ENCODE results near the gene EPHA8.

EPHA8 gene

DNA sequence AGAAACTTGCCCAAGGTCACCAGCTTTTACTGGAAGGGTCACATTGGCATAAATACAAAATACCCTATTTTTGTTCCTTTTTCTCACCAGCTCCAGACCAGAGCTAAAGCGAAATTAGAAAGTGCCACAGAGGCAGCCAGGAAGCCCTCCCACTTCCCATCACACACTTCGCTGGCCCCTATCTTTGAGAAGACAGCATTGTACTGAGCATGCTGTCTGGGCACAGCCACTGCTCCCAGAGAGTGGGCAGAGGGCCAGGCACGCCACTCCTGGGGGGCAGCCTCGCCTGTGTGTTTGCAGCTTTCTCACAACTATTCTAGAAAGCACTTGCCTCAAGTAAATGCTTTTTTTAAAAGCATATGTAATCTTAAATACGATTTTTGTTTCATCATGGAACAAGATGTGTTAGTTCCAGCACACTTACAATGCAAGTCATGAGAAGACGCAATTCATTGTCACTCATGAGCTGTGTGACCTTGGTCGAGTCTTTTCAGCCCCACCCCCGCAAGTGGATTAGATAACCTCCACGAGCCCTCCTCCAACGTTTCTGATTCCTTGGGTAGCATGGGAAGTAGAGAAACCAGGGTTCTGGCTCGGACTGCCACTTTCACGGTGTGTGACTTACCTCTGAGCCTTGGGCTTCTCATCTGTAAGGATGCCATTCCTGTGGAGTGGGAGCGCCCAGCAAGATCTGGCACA is 25.7 kb upstream of the EPHA8 start:
- DNase-seq: no peak

- no peak for DNase-seq
Measured at GRCh38 chr1:22539510-22540118, 23.7 kb upstream of the EPHA8 start.

DNA sequence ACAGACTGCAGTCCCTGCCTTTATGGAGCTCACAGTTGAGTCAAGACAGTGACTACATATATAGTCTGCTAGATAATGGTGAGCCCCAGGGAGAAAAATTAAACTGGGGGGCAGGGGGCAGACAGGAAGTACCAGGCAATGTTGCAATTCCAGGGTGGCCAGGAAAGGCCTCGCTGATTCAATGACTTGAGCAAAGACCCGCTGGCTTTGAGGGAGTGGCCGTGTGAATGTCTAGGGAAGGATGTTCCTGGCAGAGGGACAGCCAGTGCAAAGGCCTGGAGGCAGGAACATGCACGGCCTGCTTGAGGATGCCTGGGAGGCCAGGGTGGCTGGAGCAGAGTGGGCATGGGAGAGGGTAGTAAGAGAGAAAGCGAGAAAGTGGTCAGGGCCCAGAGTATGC is 23.0 kb upstream of the EPHA8 start:
- no peak for DNase-seq

DNA sequence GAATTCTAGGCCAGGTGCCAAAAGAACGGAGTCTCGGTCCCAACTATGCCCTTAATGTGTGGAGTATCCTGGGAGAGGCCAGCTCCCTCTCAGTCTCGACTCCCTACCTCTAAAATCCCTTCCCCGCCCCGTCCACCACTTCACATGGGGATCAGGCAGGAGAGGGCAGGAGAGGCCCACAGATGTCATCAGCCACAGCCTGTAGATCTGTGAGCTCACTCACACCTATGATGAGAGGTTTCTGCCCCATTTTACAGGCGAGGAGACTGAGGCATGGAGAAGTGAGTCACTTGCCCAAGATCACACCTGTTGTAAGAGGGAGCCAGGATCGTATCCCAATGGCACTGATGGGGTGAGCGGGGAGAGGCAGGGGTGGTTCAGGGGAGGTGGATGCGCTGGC is 20.4 kb upstream of the EPHA8 start:
- no peak for DNase-seq

DNA sequence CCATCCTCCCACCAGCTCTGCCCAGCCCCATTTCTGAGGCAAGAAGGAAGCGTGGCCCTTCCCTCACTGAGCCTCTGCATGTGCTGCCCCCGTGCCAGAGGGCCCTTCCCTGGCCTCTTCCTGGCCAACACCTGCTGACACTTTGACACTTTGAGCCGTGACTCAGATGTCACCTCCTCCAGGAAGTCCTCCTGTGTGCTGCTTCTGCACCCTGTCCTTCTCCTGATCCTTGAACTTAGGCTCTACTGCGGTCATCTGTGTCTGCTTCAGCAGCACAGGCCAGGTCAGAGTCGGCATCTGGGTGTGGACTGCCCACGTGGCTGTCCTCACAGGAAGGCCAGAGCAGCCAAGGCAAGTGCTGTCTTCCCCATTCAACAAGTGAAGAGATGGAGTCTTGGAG is 19.6 kb upstream of the EPHA8 start:
- DNase-seq: no peak

DNA sequence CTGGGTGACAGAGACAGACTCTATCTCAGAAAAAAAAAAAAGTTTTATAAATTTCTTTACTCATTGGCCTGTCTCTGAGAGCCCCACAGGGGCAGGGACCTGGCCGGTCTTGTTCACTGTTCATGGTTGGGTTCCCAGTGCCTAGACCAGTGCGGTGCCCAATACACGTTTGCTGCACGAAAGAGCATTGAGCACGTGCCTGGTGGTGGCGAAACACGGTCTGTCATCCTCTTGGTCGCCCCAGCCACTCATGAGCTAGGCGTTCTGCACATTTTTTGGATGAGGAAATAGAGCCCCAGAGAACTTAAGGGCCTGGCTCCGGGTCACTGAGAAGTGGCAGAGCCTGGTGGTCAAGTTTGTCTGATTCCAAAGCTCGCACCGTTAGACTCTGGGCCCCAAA is 18.7 kb upstream of the EPHA8 start:
- no peak for DNase-seq

DNA sequence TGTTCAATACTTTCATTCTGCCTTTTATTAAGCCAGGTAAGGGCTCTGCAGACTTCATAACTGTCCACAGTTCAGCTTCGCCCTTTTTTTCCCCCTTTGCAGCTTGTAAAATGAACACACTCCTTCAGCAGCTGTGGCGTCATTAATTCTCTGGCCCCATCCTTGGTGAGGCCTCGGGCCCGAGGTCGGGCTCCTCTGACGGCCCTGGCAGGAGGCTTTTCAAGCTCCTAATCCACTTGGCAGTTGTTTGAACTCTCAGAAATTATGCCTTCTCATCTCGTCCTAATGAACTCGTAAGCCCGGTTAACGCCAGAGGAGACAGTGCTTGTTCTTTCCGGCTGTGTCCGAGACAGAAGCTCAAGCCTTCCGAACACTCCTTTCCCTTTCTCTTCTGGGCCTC is 18.1 kb upstream of the EPHA8 start:
- no peak for DNase-seq

DNA sequence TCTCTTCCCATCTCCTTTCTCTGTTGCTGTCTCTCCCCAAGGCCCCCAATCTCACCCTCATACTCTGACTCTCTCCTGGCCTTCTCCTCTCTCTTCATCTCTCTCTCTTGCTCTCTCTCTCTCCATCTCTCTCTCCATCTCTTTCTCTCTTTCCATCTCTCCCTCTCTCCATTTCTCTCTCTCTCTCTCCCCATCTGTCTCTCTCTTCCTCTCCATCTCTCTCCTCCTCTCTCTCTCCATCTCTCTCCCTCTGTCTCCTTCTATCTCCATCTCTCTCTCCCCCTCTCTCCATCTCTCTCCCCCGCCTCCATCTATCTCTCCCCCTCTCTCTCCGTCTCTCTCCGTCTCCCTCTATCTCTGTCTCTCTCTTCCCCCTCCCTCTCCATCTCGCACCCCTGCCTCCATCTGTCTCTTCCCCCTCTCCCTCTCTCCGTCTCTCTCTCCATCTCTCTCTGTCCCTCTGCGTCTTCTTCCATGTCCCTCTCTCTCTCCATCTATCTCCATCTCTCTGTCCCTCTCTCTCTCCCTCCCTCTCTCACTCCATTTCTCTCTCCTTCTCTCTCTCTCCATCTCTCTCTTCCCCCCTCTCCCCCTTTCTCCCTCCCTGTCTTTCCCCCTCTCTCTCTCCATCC is 16.0 kb upstream of the EPHA8 start:
- no peak for DNase-seq

GRCh38 chr1:22547818-22548462 is 15.3 kb upstream of the EPHA8 start:
- DNase-seq: no peak

GRCh38 chr1:22550021-22550420 is 13.3 kb upstream of the EPHA8 start:
- no peak for DNase-seq

DNA sequence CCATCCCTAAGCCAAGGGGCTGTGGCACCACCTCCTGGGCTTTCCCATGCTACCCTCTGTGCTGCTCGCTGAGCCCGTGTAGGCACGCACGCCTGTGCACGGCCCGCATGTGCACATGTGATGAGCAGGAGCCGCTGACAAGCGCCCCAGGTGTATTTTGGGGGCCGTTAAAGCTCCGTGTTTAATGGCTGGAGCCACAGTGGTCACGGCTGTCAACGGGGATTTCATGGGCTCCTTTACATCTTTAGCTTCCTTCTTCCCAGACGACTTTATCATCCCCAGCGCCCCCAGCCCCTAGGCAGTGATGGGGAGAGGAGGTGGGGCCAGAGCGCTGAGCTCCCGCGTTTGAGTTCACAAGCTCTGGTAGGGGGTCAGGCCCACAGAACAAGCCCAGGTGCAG is 11.7 kb upstream of the EPHA8 start:
- no peak for DNase-seq

DNA sequence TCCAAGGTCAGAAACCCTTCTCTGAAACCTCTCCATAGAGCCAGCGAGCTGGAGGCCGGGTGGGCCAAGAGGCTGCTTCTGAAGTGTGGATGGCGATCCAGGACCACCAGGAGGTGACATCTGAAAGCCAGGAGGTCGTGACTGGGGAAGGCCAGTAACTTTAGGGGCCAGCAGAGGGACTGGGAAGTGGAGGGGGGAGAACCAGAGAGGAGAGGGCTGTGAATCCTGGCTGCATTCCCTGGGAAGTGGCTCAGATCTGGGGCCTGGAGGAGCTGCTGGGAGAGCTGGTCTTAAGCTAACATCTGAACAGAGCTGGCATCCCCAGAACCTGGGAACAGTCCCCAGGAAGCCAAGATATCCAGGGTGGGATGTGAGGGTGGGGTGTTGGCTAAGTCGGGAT is 11.3 kb upstream of the EPHA8 start:
- no peak for DNase-seq

- no peak for DNase-seq
Measured at GRCh38 chr1:22553104-22553880, 10.0 kb upstream of the EPHA8 start.

DNA sequence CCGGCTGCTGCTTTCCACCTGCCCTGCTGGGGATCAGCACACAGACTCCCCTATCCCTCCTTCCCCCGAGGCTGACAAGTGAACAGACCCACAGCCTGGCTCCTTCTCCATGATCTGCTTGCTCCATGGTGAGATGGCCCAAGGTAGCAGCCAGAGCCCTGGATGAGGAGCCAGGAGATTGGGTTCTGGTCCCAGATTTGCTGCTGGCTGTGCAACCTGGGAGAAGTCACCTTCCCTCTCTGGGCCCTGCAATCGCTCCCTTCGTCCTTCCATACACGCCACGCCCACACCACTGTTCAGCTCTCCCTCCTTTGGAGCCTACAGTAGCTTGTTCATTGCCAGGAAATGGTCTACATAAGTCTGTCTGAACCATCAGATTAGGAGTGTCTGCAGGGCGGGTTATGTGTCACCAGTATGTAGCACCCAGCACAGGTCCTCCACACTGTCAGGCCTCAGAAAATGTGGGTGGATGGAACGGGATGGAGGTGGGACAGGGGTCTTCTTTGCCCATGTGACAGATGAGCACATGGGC is 9.2 kb upstream of the EPHA8 start:
- DNase-seq: no peak

DNA sequence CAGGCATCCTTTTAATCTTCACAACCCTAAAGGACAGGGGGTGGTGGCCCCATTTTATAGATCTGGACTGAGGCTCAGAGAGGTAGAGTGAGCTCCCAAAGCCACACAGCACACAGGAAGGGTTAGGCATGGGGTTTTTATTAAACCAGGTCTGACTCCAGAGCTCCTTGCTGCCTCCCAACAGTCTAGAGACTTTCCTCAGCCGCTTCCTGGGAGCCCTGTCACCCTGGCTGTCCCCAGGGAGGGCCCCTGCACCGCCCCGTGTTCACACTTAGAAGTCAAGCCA is 8.0 kb upstream of the EPHA8 start:
- no peak for DNase-seq

- DNase-seq: no peak
Measured at GRCh38 chr1:22556391-22557104, 6.7 kb upstream of the EPHA8 start.

- peak; percentile 73 to 92 for DNase-seq
Measured at GRCh38 chr1:22557341-22557950, 5.8 kb upstream of the EPHA8 start.

GRCh38 chr1:22563671-22564602 is 648 bp downstream of the EPHA8 start:
- no peak for DNase-seq

DNA sequence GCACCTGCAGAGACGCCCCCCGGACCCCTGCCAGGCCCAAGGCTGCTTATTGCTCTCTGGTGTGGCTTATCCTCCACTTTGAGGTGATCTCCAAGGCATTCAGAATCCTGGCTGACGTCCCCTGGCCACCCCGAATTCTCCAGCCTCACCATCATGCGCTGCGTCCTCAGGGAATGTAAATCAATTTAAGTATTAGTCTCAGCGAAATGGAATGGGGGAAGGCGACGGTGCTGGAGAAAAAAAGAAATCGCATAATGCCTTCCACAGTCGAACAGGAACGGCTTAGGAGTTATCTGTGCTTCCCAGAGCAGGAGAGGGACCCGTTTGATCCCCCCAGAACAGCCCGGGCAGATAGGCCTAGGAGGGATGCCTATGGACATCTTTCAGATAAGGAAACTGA is 2.9 kb downstream of the EPHA8 start:
- no peak for DNase-seq

DNA sequence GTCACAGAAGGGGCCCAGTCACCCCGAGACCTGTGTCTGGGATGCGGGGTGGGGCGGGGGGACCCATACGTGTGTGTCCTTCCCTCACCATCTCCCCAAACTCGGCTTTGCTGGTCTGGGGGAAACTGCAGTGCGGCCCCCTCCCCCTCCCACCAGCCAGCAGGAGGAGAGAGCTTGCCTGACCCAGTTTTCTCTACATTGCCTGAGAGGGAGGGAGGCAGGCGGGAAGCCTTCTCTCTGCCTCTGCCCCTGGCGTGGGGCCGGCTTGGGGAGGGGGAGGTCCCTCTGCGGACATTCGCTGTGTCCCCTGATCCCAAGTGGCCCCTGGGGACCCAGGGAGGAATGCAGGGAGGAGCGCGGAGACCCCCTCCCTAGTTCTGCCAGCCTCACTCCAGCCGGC is 3.9 kb downstream of the EPHA8 start:
- DNase-seq: no peak

DNA sequence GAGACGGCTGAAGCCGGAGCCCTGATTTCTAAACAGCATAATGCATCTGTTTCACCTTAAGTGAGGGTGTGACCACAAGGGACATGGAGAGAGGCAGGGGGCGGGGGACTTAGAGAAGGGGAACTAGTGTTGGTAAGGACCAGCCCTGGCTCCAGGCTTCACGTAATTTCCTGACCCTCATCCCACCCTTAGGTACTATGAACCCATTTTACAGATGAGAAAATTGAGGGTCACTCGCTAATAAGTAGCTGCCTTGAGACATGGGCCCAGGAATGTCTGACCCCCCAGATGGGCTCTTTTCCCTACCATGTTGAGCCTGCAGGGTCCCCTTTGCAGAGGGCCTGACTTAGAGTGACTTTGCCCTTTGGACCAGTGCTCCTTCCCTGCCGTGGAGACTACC is 4.7 kb downstream of the EPHA8 start:
- DNase-seq: no peak

Measured in NCI-H2081 (cell line).